Putamen (tissue), 1 donor: Measurements from ENCODE around the gene TIMM22.
A peak's percentile ranks its signal among the peaks of the same experiment; 100 is the strongest.
"Not testable (repeated sequence)": the region's sequence is repeated elsewhere in the genome, so short reads cannot be mapped to it uniquely, and the experiment has no call there.

Experiments used
- DNase-seq: peaks from one replicate; pipeline ENCODE4 v3.0.0-alpha.2; 2016; ENCODE audit warnings: low spot score

TIMM22 gene

GRCh38 chr17:973053-973452 lies 23.9 kb upstream of the TIMM22 start:
- DNase-seq, result no peak

GRCh38 chr17:974778-975177 lies 22.2 kb upstream of the TIMM22 start:
- DNase-seq, result not testable (repeated sequence)

GRCh38 chr17:975371-975915 lies 21.5 kb upstream of the TIMM22 start:
- DNase-seq, result no peak

- no peak for DNase-seq
Measured at GRCh38 chr17:976312-976711, 20.6 kb upstream of the TIMM22 start.

GRCh38 chr17:977166-977565 lies 19.8 kb upstream of the TIMM22 start:
- no peak for DNase-seq

- no peak for DNase-seq
Measured at GRCh38 chr17:978103-979093, 18.5 kb upstream of the TIMM22 start.

- DNase-seq, result no peak
Measured at GRCh38 chr17:979212-979538, 17.8 kb upstream of the TIMM22 start.

- DNase-seq, result peak; percentile 65
Measured at GRCh38 chr17:979539-980405, 17.2 kb upstream of the TIMM22 start, which contains the start of gene NXN. Gene NXN (minus strand): TSS chr17:979776.

GRCh38 chr17:980406-981291 lies 16.3 kb upstream of the TIMM22 start:
- peak; percentile 82 for DNase-seq

GRCh38 chr17:981292-981658 lies 15.7 kb upstream of the TIMM22 start:
- DNase-seq, result no peak

GRCh38 chr17:983921-984320 lies 13.0 kb upstream of the TIMM22 start:
- no peak for DNase-seq

- no peak for DNase-seq
Measured at GRCh38 chr17:986322-986929, 10.5 kb upstream of the TIMM22 start.

GRCh38 chr17:987931-988330 lies 9.0 kb upstream of the TIMM22 start:
- no peak for DNase-seq

- DNase-seq, result no peak
Measured at GRCh38 chr17:988561-988960, 8.4 kb upstream of the TIMM22 start.

- no peak for DNase-seq
Measured at GRCh38 chr17:992933-993332, 4.0 kb upstream of the TIMM22 start.

- not testable (repeated sequence) for DNase-seq
Measured at GRCh38 chr17:995324-995723, 1.6 kb upstream of the TIMM22 start.

- DNase-seq, result no peak
Measured at GRCh38 chr17:998111-998510, 1.2 kb downstream of the TIMM22 start.

GRCh38 chr17:1000597-1001461 lies 3.9 kb downstream of the TIMM22 start:
- DNase-seq, result no peak

- no peak for DNase-seq
Measured at GRCh38 chr17:1001640-1002411, 4.9 kb downstream of the TIMM22 start.

- DNase-seq, result no peak
Measured at GRCh38 chr17:1002412-1002753, 5.5 kb downstream of the TIMM22 start.
